ENCODE results near the gene MPP2. TPM values are rescaled to one million over a fixed set of nuclear protein-coding genes. Genes with fewer than 3 reads are reported as not detected.

The MPP2 gene
- total and polyA plus RNA-seq, 2 of the 13 experiments (the other 11 are each of a cell fraction or from before 2014, with no cell fraction given): 0.20 to 1.7 TPM

GRCh38 chr17:43831633-43832032, 75.7 kb downstream of the MPP2 start (continued):
- no peak for TF ChIP-seq KIAA2018 (CRISPR knock-in tag; IDR thresholded peaks at IDR 0.05; ENCODE audit: borderline replicate concordance)
- TF ChIP-seq, protein P1, sequence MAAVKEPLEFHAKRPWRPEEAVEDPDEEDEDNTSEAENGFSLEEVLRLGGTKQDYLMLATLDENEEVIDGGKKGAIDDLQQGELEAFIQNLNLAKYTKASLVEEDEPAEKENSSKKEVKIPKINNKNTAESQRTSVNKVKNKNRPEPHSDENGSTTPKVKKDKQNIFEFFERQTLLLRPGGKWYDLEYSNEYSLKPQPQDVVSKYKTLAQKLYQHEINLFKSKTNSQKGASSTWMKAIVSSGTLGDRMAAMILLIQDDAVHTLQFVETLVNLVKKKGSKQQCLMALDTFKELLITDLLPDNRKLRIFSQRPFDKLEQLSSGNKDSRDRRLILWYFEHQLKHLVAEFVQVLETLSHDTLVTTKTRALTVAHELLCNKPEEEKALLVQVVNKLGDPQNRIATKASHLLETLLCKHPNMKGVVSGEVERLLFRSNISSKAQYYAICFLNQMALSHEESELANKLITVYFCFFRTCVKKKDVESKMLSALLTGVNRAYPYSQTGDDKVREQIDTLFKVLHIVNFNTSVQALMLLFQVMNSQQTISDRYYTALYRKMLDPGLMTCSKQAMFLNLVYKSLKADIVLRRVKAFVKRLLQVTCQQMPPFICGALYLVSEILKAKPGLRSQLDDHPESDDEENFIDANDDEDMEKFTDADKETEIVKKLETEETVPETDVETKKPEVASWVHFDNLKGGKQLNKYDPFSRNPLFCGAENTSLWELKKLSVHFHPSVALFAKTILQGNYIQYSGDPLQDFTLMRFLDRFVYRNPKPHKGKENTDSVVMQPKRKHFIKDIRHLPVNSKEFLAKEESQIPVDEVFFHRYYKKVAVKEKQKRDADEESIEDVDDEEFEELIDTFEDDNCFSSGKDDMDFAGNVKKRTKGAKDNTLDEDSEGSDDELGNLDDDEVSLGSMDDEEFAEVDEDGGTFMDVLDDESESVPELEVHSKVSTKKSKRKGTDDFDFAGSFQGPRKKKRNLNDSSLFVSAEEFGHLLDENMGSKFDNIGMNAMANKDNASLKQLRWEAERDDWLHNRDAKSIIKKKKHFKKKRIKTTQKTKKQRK (IDR thresholded peaks at IDR 0.05; ENCODE audit: low read length): no peak
- TF ChIP-seq ZNF891 (CRISPR knock-in tag; IDR thresholded peaks at IDR 0.05): no peak
- TF ChIP-seq, protein P2, sequence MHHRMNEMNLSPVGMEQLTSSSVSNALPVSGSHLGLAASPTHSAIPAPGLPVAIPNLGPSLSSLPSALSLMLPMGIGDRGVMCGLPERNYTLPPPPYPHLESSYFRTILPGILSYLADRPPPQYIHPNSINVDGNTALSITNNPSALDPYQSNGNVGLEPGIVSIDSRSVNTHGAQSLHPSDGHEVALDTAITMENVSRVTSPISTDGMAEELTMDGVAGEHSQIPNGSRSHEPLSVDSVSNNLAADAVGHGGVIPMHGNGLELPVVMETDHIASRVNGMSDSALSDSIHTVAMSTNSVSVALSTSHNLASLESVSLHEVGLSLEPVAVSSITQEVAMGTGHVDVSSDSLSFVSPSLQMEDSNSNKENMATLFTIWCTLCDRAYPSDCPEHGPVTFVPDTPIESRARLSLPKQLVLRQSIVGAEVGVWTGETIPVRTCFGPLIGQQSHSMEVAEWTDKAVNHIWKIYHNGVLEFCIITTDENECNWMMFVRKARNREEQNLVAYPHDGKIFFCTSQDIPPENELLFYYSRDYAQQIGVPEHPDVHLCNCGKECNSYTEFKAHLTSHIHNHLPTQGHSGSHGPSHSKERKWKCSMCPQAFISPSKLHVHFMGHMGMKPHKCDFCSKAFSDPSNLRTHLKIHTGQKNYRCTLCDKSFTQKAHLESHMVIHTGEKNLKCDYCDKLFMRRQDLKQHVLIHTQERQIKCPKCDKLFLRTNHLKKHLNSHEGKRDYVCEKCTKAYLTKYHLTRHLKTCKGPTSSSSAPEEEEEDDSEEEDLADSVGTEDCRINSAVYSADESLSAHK (CRISPR knock-in tag; IDR thresholded peaks at IDR 0.05; ENCODE audit: borderline replicate concordance): no peak
- TF ChIP-seq MNT (IDR thresholded peaks at IDR 0.05): no peak
- TF ChIP-seq SRSF9 (IDR thresholded peaks at IDR 0.05; ENCODE audit: borderline replicate concordance, insufficient read depth, low read depth, low read length, poor library complexity, severe bottlenecking): no peak
- no peak for TF ChIP-seq ATF7 (IDR thresholded peaks at IDR 0.05)
- TF ChIP-seq ATF7 (CRISPR knock-in tag; IDR thresholded peaks at IDR 0.05): no peak
- TF ChIP-seq NFKBIZ (CRISPR knock-in tag; IDR thresholded peaks at IDR 0.05): no peak

Measured in HepG2 (cell line).